AG04449 (cell line): ENCODE results near the gene ATF6B.

Experiments
- CTCF ChIA-PET: fragments of 350-600 bp; formaldehyde crosslinking; extraction: SDS; loops from one replicate; lab custom pipeline; 2021; ENCODE audit warnings: antibody characterized with exemption; lab: Yijun Ruan, JAX
- POLR2A ChIA-PET: fragments of 400-600, 350-600 bp; formaldehyde crosslinking; extraction: SDS; loops from one replicate; lab custom pipeline; 2020; ENCODE audit warnings: antibody characterized with exemption, inconsistent platforms; lab: Yijun Ruan, JAX
- DNase-seq: peaks from one replicate; pipeline ENCODE4 v3.0.0-alpha.2; 2010; ENCODE audit warnings: low read depth, low spot score
- H3K4me3 ChIP-seq: 2 replicates; pipeline ENCODE4 v1.5.1; 2011; ENCODE audit warnings: low read depth, mild to moderate bottlenecking, control low read depth, low read length
- CTCF ChIP-seq: IDR thresholded peaks from one replicate; pipeline ENCODE4 v1.5.1; 2011; ENCODE audit warnings: mild to moderate bottlenecking, moderate library complexity, low read length, control low read depth, inconsistent platforms; ENCODE audit not compliant: insufficient read depth; ENCODE audit errors: missing control alignments

Gene ATF6B

GRCh38 chr6:32139590-32139989, 11.5 kb upstream of the ATF6B start:
- DNase-seq = no peak
- no peak for TF ChIP-seq CTCF
- ChIA-PET CTCF (interaction anchor here (1.8 kb wide), 1 partner anchor 21 kb away, joined by 7 read pairs; no protein-coding TSS in a partner anchor), POLR2A (no interaction called here)
- no peak overlapping the region for H3K4me3 ChIP-seq

- POLR2A ChIA-PET = no interaction called here
Measured at GRCh38 chr6:32137454-32137853, 9.4 kb upstream of the ATF6B start.

GRCh38 chr6:32133786-32134185, 5.7 kb upstream of the ATF6B start:
- no peak for TF ChIP-seq CTCF
- no peak for DNase-seq
- CTCF ChIA-PET = interaction anchor here (1.0 kb wide), 1 partner anchor 18 kb away, joined by 3 read pairs; the partner anchor contains the start of gene PRRT1
- H3K4me3 ChIP-seq = no peak overlapping the region
- POLR2A ChIA-PET = no interaction called here

More at GRCh38 chr6:32137454-32137853, 9.4 kb upstream of the ATF6B start:
- CTCF ChIA-PET = interaction anchor here (1.0 kb wide), 1 partner anchor 57 kb away, joined by 3 read pairs; no protein-coding TSS in a partner anchor
- no peak overlapping the region for H3K4me3 ChIP-seq
- DNase-seq = no peak
- TF ChIP-seq CTCF = no peak

GRCh38 chr6:32132110-32132509, 4.1 kb upstream of the ATF6B start:
- ChIA-PET CTCF (interaction anchor here (7.5 kb wide), 1 partner anchor 15 kb away, joined by 111 read pairs; no protein-coding TSS in a partner anchor), POLR2A (no interaction called here)
- TF ChIP-seq CTCF = no peak
- no peak for DNase-seq
- H3K4me3 ChIP-seq = no peak overlapping the region

- H3K4me3 ChIP-seq = no peak overlapping the region
- no peak for DNase-seq
- POLR2A ChIA-PET = no interaction called here
- TF ChIP-seq CTCF = no peak
- CTCF ChIA-PET = interaction anchor here (1.1 to 7.5 kb wide), 2 partner anchors 14 to 83 kb away, joined by 3 to 111 read pairs; no protein-coding TSS in a partner anchor
Measured at GRCh38 chr6:32131439-32131948, 3.4 kb upstream of the ATF6B start.

GRCh38 chr6:32129297-32130088, 1.4 kb upstream of the ATF6B start:
- CTCF ChIA-PET = interaction anchor here (1.0 to 7.5 kb wide), 10 partner anchors 8 to 115 kb away, joined by 3 to 111 read pairs (median 4); partner anchors contain the start of gene PRRT1
- POLR2A ChIA-PET = interaction anchor here (1.0 to 3.1 kb wide), 6 partner anchors 15 to 843 kb away, joined by 3 to 12 read pairs (median 5); partner anchors contain the start of genes AGPAT1, HSPA1A, HSPA1L and PRRT1

More at GRCh38 chr6:32129297-32130088, 1.4 kb upstream of the ATF6B start:
- TF ChIP-seq CTCF = no peak
- no peak for DNase-seq
- H3K4me3 ChIP-seq = peak overlapping the region; percentile 71
